IMR-90 (cell line): ENCODE data around the gene CMTM1.
"Not testable (repeated sequence)": the region's sequence is repeated elsewhere in the genome, so short reads cannot be mapped to it uniquely, and the experiment has no call there.

Source experiments
- BHLHE40 ChIP-seq: fragments of 150-350 bp; IDR thresholded peaks from 2 replicates; pipeline ENCODE4 v1.6.1; 2016; ENCODE audit warnings: mild to moderate bottlenecking, low read depth, low read length
- CHD1 ChIP-seq: IDR thresholded peaks from 2 replicates; pipeline ENCODE4 v1.6.1; 2012; ENCODE audit warnings: low read depth, low read length, improper control_type of control experiment
- MAFK ChIP-seq: IDR thresholded peaks from 2 replicates; pipeline ENCODE4 v1.6.1; 2012; ENCODE audit warnings: low read depth, low read length, improper control_type of control experiment
- MXI1 ChIP-seq: IDR thresholded peaks from 2 replicates; pipeline ENCODE4 v1.6.1; 2012; ENCODE audit warnings: low read depth, mild to moderate bottlenecking, low read length, moderate library complexity, borderline replicate concordance
- NFE2L2 ChIP-seq: fragments of 150-350 bp; IDR thresholded peaks from 2 replicates; pipeline ENCODE4 v1.6.1; 2016; ENCODE audit warnings: low read depth, mild to moderate bottlenecking, low read length
- POLR2A ChIP-seq: IDR thresholded peaks from 2 replicates; pipeline ENCODE4 v1.6.1; 2012; ENCODE audit warnings: mild to moderate bottlenecking, low read depth, low read length
- RAD21 ChIP-seq: IDR thresholded peaks from 2 replicates; pipeline ENCODE4 v1.6.1; 2012; ENCODE audit warnings: low read length, improper control_type of control experiment
- RFX5 ChIP-seq: IDR thresholded peaks from 2 replicates; pipeline ENCODE4 v1.8.0; 2012; ENCODE audit warnings: low read depth, mild to moderate bottlenecking, low read length, moderate library complexity
- TF ChIP-seq, protein P1 (sequence below): conservative IDR thresholded peaks from 2 replicates; pipeline ENCODE4 v1.5.1; 2012; ENCODE audit warnings: mild to moderate bottlenecking, low read depth, low read length, improper control_type of control experiment
- TF ChIP-seq, protein P2 (sequence below): fragments of 150-350 bp; IDR thresholded peaks from 2 replicates; pipeline ENCODE4 v1.6.1; 2017; ENCODE audit warnings: mild to moderate bottlenecking, antibody characterized with exemption, low read length, low read depth

DNA sequence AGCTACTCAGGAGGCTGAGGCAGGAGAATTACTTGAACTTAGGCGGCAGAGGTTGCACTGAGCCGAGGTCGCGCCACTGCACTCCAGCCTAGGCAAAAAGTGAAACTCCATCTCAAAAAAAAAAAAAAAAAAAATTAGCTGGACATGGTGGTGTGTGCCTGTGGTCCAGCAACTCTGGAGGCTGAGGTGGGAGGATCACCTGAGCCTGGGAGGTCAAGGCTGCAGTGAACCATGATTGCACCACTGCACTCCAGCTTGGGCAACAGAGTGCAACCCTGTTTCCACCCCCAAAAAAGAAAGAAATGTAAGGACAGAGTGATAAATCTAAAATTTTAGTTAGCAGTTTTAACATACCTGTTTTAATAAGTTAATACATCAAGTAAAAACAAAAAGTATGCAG, 30.3 kb downstream of the CMTM1 start:
- TF ChIP-seq, protein P1, sequence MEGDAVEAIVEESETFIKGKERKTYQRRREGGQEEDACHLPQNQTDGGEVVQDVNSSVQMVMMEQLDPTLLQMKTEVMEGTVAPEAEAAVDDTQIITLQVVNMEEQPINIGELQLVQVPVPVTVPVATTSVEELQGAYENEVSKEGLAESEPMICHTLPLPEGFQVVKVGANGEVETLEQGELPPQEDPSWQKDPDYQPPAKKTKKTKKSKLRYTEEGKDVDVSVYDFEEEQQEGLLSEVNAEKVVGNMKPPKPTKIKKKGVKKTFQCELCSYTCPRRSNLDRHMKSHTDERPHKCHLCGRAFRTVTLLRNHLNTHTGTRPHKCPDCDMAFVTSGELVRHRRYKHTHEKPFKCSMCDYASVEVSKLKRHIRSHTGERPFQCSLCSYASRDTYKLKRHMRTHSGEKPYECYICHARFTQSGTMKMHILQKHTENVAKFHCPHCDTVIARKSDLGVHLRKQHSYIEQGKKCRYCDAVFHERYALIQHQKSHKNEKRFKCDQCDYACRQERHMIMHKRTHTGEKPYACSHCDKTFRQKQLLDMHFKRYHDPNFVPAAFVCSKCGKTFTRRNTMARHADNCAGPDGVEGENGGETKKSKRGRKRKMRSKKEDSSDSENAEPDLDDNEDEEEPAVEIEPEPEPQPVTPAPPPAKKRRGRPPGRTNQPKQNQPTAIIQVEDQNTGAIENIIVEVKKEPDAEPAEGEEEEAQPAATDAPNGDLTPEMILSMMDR: not testable (repeated sequence)
- not testable (repeated sequence) for TF ChIP-seq MAFK, POLR2A, CHD1, BHLHE40, RFX5, RAD21, MXI1, NFE2L2
- TF ChIP-seq, protein P2, sequence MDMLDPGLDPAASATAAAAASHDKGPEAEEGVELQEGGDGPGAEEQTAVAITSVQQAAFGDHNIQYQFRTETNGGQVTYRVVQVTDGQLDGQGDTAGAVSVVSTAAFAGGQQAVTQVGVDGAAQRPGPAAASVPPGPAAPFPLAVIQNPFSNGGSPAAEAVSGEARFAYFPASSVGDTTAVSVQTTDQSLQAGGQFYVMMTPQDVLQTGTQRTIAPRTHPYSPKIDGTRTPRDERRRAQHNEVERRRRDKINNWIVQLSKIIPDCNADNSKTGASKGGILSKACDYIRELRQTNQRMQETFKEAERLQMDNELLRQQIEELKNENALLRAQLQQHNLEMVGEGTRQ: not testable (repeated sequence)
